Measurements from ENCODE around the gene UHRF2.

GRCh38 chr9:6410633-6411032 lies 2.4 kb upstream of the UHRF2 start:
- TF ChIP-seq POLR2A (IDR thresholded peaks at IDR 0.05) = no peak
- TF ChIP-seq CTCF (IDR thresholded peaks at IDR 0.05) = no peak

Measured in ovary (tissue), 3 donors.